BJ (cell line): ENCODE results near the gene PACSIN2. TPM values are rescaled to one million over a fixed set of nuclear protein-coding genes. Genes with fewer than 3 reads are reported as not detected.
"Not testable (repeated sequence)": the region's sequence is repeated elsewhere in the genome, so short reads cannot be mapped to it uniquely, and the experiment has no call there.

Experiments used
- CTCF ChIA-PET: fragments of 350-600 bp; formaldehyde crosslinking; extraction: SDS; loops from one replicate; lab custom pipeline; 2021; ENCODE audit warnings: antibody characterized with exemption, inconsistent platforms; lab: Yijun Ruan, JAX
- POLR2A ChIA-PET: fragments of 300-600 bp; sonication (Branson Sonifier 250); formaldehyde crosslinking; extraction: SDS; loops from one replicate; lab custom pipeline; 2021; ENCODE audit warnings: antibody characterized with exemption; lab: Charles Lee
- DNase-seq: peaks from one replicate; pipeline ENCODE4 v3.0.0-alpha.2; 2011; ENCODE audit warnings: low read depth
- H3K27me3 ChIP-seq: 2 replicates; pipeline ENCODE4 v1.6.0; 2011; ENCODE audit warnings: low read length; ENCODE audit not compliant: control insufficient read depth, insufficient read depth
- H3K36me3 ChIP-seq: 2 replicates; pipeline ENCODE4 v1.5.1; 2011; ENCODE audit warnings: low read length; ENCODE audit not compliant: control insufficient read depth, insufficient read depth
- H3K4me3 ChIP-seq: 2 replicates; pipeline ENCODE4 v1.5.1; 2011; ENCODE audit warnings: low read depth, mild to moderate bottlenecking, control low read depth, low read length
- polyA plus RNA-seq: library from polyadenylated mRNA; depleted of rRNA; stranded (reverse); fragments of >200 nt; gene quantifications from 2 replicates; pipeline ENCODE4 v1.2.3, GENCODE V29; 2011
- TF ChIP-seq, protein P1 (sequence below): IDR thresholded peaks from 2 replicates; pipeline ENCODE4 v1.5.1; 2011; ENCODE audit warnings: low read depth, mild to moderate bottlenecking, control low read depth, inconsistent platforms, low read length, moderate library complexity; ENCODE audit not compliant: insufficient read depth

Gene PACSIN2
- polyA plus RNA-seq, 1 experiment = 86.3 TPM

DNA sequence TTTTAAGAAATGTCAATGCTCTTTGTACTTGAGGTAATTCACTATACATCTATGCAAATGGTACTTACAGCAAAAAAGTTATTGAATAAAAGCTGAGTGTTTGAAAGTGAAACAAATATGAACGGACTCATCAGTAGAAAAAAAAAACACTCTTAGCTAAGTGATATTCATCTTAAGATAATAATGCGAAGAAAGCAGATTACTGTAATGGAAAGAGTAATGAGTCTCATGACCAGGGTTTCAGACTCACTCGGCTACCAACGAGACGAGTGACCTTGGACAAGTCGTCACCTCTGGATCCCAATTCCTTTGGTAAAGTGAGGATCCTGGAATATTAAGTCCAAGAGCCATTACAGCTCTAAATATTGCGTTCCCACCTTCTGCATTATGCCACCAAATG, 57.0 kb downstream of the PACSIN2 start:
- no peaks in the 10 kb centered on the region for H3K27me3 ChIP-seq
- CTCF ChIA-PET = interaction anchor here (1.1 kb wide), 1 partner anchor 32 kb away, joined by 3 read pairs; no protein-coding TSS in a partner anchor
- POLR2A ChIA-PET = no interaction called here
- no peak overlapping the region for H3K4me3 ChIP-seq
- no peak for DNase-seq
- TF ChIP-seq, protein P1, sequence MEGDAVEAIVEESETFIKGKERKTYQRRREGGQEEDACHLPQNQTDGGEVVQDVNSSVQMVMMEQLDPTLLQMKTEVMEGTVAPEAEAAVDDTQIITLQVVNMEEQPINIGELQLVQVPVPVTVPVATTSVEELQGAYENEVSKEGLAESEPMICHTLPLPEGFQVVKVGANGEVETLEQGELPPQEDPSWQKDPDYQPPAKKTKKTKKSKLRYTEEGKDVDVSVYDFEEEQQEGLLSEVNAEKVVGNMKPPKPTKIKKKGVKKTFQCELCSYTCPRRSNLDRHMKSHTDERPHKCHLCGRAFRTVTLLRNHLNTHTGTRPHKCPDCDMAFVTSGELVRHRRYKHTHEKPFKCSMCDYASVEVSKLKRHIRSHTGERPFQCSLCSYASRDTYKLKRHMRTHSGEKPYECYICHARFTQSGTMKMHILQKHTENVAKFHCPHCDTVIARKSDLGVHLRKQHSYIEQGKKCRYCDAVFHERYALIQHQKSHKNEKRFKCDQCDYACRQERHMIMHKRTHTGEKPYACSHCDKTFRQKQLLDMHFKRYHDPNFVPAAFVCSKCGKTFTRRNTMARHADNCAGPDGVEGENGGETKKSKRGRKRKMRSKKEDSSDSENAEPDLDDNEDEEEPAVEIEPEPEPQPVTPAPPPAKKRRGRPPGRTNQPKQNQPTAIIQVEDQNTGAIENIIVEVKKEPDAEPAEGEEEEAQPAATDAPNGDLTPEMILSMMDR = no peak
- H3K36me3 ChIP-seq = no peaks in the 10 kb centered on the region

- DNase-seq = no peak
- no peaks in the 10 kb centered on the region for H3K36me3 ChIP-seq
- no peak overlapping the region for H3K4me3 ChIP-seq
- POLR2A ChIA-PET = no interaction called here
- H3K27me3 ChIP-seq = no peaks in the 10 kb centered on the region
- TF ChIP-seq, protein P1 = no peak
- CTCF ChIA-PET = interaction anchor here (1.1 kb wide), 1 partner anchor 33 kb away, joined by 3 read pairs; no protein-coding TSS in a partner anchor
Measured at GRCh38 chr22:42957544-42957943, 57.4 kb downstream of the PACSIN2 start.

GRCh38 chr22:42955848-42956247, 59.1 kb downstream of the PACSIN2 start:
- Histone ChIP-seq H3K27me3 (no peaks in the 10 kb centered on the region), H3K36me3 (no peaks in the 10 kb centered on the region), H3K4me3 (no peak overlapping the region)
- no peak for DNase-seq
- TF ChIP-seq, protein P1 = no peak
- ChIA-PET POLR2A (no interaction called here), CTCF (no interaction called here)

DNA sequence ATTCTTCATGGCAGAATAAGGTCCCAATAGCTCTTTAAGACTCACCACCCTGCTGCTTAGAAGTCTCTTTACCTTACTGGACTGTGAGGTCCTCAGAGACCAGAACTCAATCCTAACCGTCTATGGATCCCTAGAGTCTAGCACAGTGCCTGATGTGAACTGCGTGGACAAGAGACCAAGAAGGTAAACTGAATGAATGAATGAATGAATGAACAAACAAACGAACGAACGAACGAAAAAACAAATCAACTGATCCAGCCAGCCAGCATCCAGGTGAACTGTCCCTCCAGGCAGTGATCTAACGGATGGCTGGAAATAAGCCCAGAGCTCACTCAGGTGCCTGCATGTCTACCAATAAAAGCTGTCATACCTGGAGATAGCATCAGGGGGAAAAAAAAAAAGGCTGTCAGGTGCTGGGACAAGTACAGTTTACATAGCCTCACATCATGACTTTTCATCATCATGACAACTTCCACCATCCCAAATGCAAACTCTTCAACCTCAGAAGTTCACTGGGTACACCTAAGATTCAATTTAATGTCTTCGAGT, 59.8 kb downstream of the PACSIN2 start:
- CTCF ChIA-PET = no interaction called here
- no peak for DNase-seq
- POLR2A ChIA-PET = no interaction called here
- Histone ChIP-seq H3K4me3 (no peak overlapping the region), H3K27me3 (no peaks in the 10 kb centered on the region), H3K36me3 (no peaks in the 10 kb centered on the region)
- TF ChIP-seq, protein P1 = no peak

GRCh38 chr22:42953751-42954150, 61.2 kb downstream of the PACSIN2 start:
- H3K27me3 ChIP-seq, POLR2A ChIA-PET, H3K36me3 ChIP-seq, H3K4me3 ChIP-seq, DNase-seq: not testable (repeated sequence)
- CTCF ChIA-PET = interaction anchor here (0.9 to 1.0 kb wide), 2 partner anchors 8 to 11 kb away, joined by 3 read pairs; no protein-coding TSS in a partner anchor
